DMS 273 (cell line): ENCODE results near the gene SKAP1.
"Not testable (repeated sequence)": the region's sequence is repeated elsewhere in the genome, so short reads cannot be mapped to it uniquely, and the experiment has no call there.

Source experiments
- DNase-seq: peaks from one replicate; lab custom pipeline; 2025; ENCODE audit not compliant: unreplicated experiment; lab: John Stamatoyannopoulos, UW

SKAP1 gene

GRCh38 chr17:48449335-48449734 lies 19.3 kb upstream of the SKAP1 start:
- not testable (repeated sequence) for DNase-seq

GRCh38 chr17:48445248-48445620 lies 15.2 kb upstream of the SKAP1 start:
- DNase-seq = no peak

GRCh38 chr17:48444516-48445247 lies 14.7 kb upstream of the SKAP1 start:
- DNase-seq = no peak

- DNase-seq = no peak
These were observed 13.7 kb upstream of the SKAP1 start for GRCh38 chr17:48443712-48444111.

GRCh38 chr17:48442819-48443218 lies 12.8 kb upstream of the SKAP1 start:
- DNase-seq = no peak

- DNase-seq = no peak
These were observed 11.8 kb upstream of the SKAP1 start for GRCh38 chr17:48441862-48442261.

- DNase-seq = no peak
These were observed 11.3 kb upstream of the SKAP1 start for GRCh38 chr17:48441231-48441711.

GRCh38 chr17:48440669-48441068 lies 10.7 kb upstream of the SKAP1 start:
- no peak for DNase-seq

- DNase-seq = no peak
These were observed 10.0 kb upstream of the SKAP1 start for GRCh38 chr17:48439875-48440505.

GRCh38 chr17:48439110-48439850 lies 9.3 kb upstream of the SKAP1 start:
- no peak for DNase-seq

- no peak for DNase-seq
These were observed 8.6 kb upstream of the SKAP1 start for GRCh38 chr17:48438516-48439061.

- no peak for DNase-seq
These were observed 3.9 kb upstream of the SKAP1 start for GRCh38 chr17:48433896-48434295.

GRCh38 chr17:48432820-48433775 lies 3.1 kb upstream of the SKAP1 start:
- DNase-seq = no peak

- no peak for DNase-seq
These were observed 858 bp downstream of the SKAP1 start for GRCh38 chr17:48429156-48429555.

GRCh38 chr17:48427598-48427997 lies 2.4 kb downstream of the SKAP1 start:
- DNase-seq = no peak

- DNase-seq = no peak
These were observed 3.1 kb downstream of the SKAP1 start for GRCh38 chr17:48426761-48427500.

GRCh38 chr17:48426019-48426665 lies 3.9 kb downstream of the SKAP1 start:
- DNase-seq = no peak

- not testable (repeated sequence) for DNase-seq
These were observed 8.0 kb downstream of the SKAP1 start for GRCh38 chr17:48422060-48422459.

GRCh38 chr17:48420823-48421222 lies 9.2 kb downstream of the SKAP1 start:
- no peak for DNase-seq
